H9 (cell line): ENCODE measurements around the gene NPAS3. TPM values are rescaled to one million over a fixed set of nuclear protein-coding genes. Genes with fewer than 3 reads are reported as not detected.
A peak's percentile ranks its signal among the peaks of the same experiment; 100 is the strongest.

Experiments
- DNase-seq: peaks from one replicate; pipeline ENCODE4 v3.0.0-alpha.2; 2017
- H2AFZ ChIP-seq: one replicate; pipeline ENCODE4 v1.6.1; 2013; ENCODE audit warnings: mild to moderate bottlenecking, low read length, control low read depth, moderate library complexity
- H2AK5ac ChIP-seq: 2 replicates; pipeline ENCODE4 v1.6.1; 2013; ENCODE audit warnings: low read length, control low read depth, mixed read lengths; ENCODE audit not compliant: insufficient read length
- H2BK120ac ChIP-seq: one replicate; pipeline ENCODE4 v1.6.1; 2013; ENCODE audit warnings: low read depth, mild to moderate bottlenecking, low read length, control low read depth, inconsistent platforms; ENCODE audit not compliant: poor library complexity, severe bottlenecking
- H2BK12ac ChIP-seq: 2 replicates; pipeline ENCODE4 v1.6.1; 2013; ENCODE audit warnings: low read length, control low read depth, mixed read lengths, low read depth; ENCODE audit not compliant: insufficient read length
- H2BK15ac ChIP-seq: 2 replicates; pipeline ENCODE4 v1.6.1; 2013; ENCODE audit warnings: low read depth, low read length, control low read depth
- H2BK20ac ChIP-seq: one replicate; pipeline ENCODE4 v1.6.1; 2013; ENCODE audit warnings: low read depth, mild to moderate bottlenecking, low read length, control low read depth, inconsistent platforms; ENCODE audit not compliant: poor library complexity, severe bottlenecking
- H2BK5ac ChIP-seq: 2 replicates; pipeline ENCODE4 v1.6.1; 2013; ENCODE audit warnings: low read length, control low read depth, mixed read lengths; ENCODE audit not compliant: insufficient read length
- H3K14ac ChIP-seq: 2 replicates; pipeline ENCODE4 v1.6.1; 2013; ENCODE audit warnings: low read length, control low read depth; ENCODE audit not compliant: insufficient read depth
- H3K18ac ChIP-seq: 2 replicates; pipeline ENCODE4 v1.6.1; 2013; ENCODE audit warnings: low read depth, mild to moderate bottlenecking, mixed read lengths, low read length, control low read depth; ENCODE audit not compliant: insufficient read length
- H3K23ac ChIP-seq: 2 replicates; pipeline ENCODE4 v1.6.1; 2013; ENCODE audit warnings: low read length, control low read depth, mixed read lengths, low read depth; ENCODE audit not compliant: insufficient read length
- H3K23me2 ChIP-seq: 2 replicates; pipeline ENCODE4 v1.6.1; 2013; ENCODE audit warnings: low read depth, mild to moderate bottlenecking, mixed read lengths, low read length, control low read depth; ENCODE audit not compliant: insufficient read length, poor library complexity, severe bottlenecking
- H3K27ac ChIP-seq: 2 replicates; pipeline ENCODE4 v1.5.1; 2013; ENCODE audit warnings: low read length, control low read depth, mixed read lengths, low read depth; ENCODE audit not compliant: insufficient read length
- H3K27me3 ChIP-seq: 2 replicates; pipeline ENCODE4 v1.6.1; 2013; ENCODE audit warnings: low read length, control low read depth, inconsistent platforms; ENCODE audit not compliant: insufficient read depth
- H3K4ac ChIP-seq: 2 replicates; pipeline ENCODE4 v1.6.1; 2013; ENCODE audit warnings: low read depth, mild to moderate bottlenecking, control low read depth, inconsistent platforms, low read length, moderate library complexity
- H3K4me1 ChIP-seq: 2 replicates; pipeline ENCODE4 v1.6.1; 2013; ENCODE audit warnings: low read length, control low read depth, inconsistent platforms; ENCODE audit not compliant: insufficient read depth
- H3K4me2 ChIP-seq: 2 replicates; pipeline ENCODE4 v1.6.1; 2013; ENCODE audit warnings: low read length, control low read depth, mixed read lengths; ENCODE audit not compliant: insufficient read length, insufficient read depth
- H3K56ac ChIP-seq: 2 replicates; pipeline ENCODE4 v1.6.1; 2013; ENCODE audit warnings: low read depth, mild to moderate bottlenecking, mixed read lengths, low read length, control low read depth; ENCODE audit not compliant: insufficient read length
- H3K79me1 ChIP-seq: 2 replicates; pipeline ENCODE4 v1.6.1; 2013; ENCODE audit warnings: low read depth, mild to moderate bottlenecking, moderate library complexity, low read length, control low read depth, inconsistent platforms; ENCODE audit not compliant: insufficient read depth, poor library complexity, severe bottlenecking
- H3K79me2 ChIP-seq: 2 replicates; pipeline ENCODE4 v1.6.1; 2013; ENCODE audit warnings: low read length, control low read depth, inconsistent platforms; ENCODE audit not compliant: insufficient read depth
- H3K9ac ChIP-seq: 2 replicates; pipeline ENCODE4 v1.6.1; 2013; ENCODE audit warnings: low read length, control low read depth, mixed read lengths; ENCODE audit not compliant: insufficient read length; ENCODE audit errors: extremely low read depth
- H3K9me3 ChIP-seq: one replicate; pipeline ENCODE4 v1.6.1; 2013; ENCODE audit warnings: low read depth, low read length, inconsistent platforms; ENCODE audit not compliant: control insufficient read depth
- H3T11ph ChIP-seq: one replicate; pipeline ENCODE4 v1.6.1; 2013; ENCODE audit warnings: mild to moderate bottlenecking, low read length, control low read depth, inconsistent platforms
- H4K20me1 ChIP-seq: one replicate; pipeline ENCODE4 v1.6.1; 2013; ENCODE audit not compliant: control insufficient read depth, insufficient read length, insufficient read depth
- H4K5ac ChIP-seq: 2 replicates; pipeline ENCODE4 v1.6.1; 2013; ENCODE audit warnings: low read depth, mild to moderate bottlenecking, mixed read lengths, low read length, control low read depth; ENCODE audit not compliant: insufficient read length
- H4K8ac ChIP-seq: replicated peaks from 2 replicates; pipeline ENCODE4 v1.6.1; 2013; ENCODE audit warnings: low read length, control low read depth, mixed read lengths, low read depth; ENCODE audit not compliant: insufficient read length
- H4K91ac ChIP-seq: 2 replicates; pipeline ENCODE4 v1.6.1; 2013; ENCODE audit warnings: low read depth, mild to moderate bottlenecking, moderate library complexity, mixed read lengths, low read length, control low read depth; ENCODE audit not compliant: insufficient read length
- H3K27ac Mint-ChIP-seq, 3 experiments: 2 replicates in 2 of 3; 3 replicates in 1 of 3; pipeline ENCODE4 v1.8.0; 2020 to 2021; ENCODE audit warnings: mixed read lengths in 3 of 3, mild to moderate bottlenecking in 1 of 3, moderate library complexity in 1 of 3
- H3K27me3 Mint-ChIP-seq: 2 replicates; pipeline ENCODE4 v1.8.0; 2021; ENCODE audit warnings: low read depth, mild to moderate bottlenecking, moderate library complexity, mixed read lengths
- H3K36me3 Mint-ChIP-seq, 3 experiments: 2 replicates in 2 of 3; 3 replicates in 1 of 3; pipeline ENCODE4 v1.8.0; 2020 to 2021; ENCODE audit warnings: low read depth in 3 of 3, mixed read lengths in 3 of 3; ENCODE audit not compliant: insufficient read depth in 1 of 3
- H3K4me1 Mint-ChIP-seq, 2 experiments: 2 replicates each; pipeline ENCODE4 v1.8.0; 2020; ENCODE audit warnings: mixed read lengths in 2 of 2
- H3K4me3 Mint-ChIP-seq, 2 experiments: 2 replicates in 1 of 2; 3 replicates in 1 of 2; pipeline ENCODE4 v1.8.0; 2020 to 2021; ENCODE audit warnings: mild to moderate bottlenecking in 2 of 2, mixed read lengths in 2 of 2, moderate library complexity in 1 of 2
- H3K9me3 Mint-ChIP-seq, 2 experiments: 2 replicates in 1 of 2; 3 replicates in 1 of 2; pipeline ENCODE4 v1.8.0; 2020; ENCODE audit warnings: mild to moderate bottlenecking in 2 of 2, mixed read lengths in 2 of 2, moderate library complexity in 1 of 2
- WGBS: extraction: QIAGEN DNeasy Blood & Tissue Kit; methylation state at CpG from one replicate; pipeline ENCODE4 v1.1.7; 2013; ENCODE audit warnings: missing lambda C conversion rate, low lambda C conversion rate, mixed read lengths; ENCODE audit not compliant: insufficient read length; ENCODE audit errors: extremely low coverage; 5-methylcytosine and 5-hydroxymethylcytosine counted together
- total RNA-seq: library from RNA; stranded (reverse); gene quantifications from 2 replicates; pipeline ENCODE4 v1.2.1, GENCODE V29; 2021
- TF ChIP-seq, protein P1 (sequence below): fragments of 200-600 bp; sonication (generic); conservative IDR thresholded peaks from 3 replicates; pipeline ENCODE4 v1.8.0; 2021; ENCODE audit warnings: antibody characterized with exemption, mild to moderate bottlenecking

NPAS3 gene
- total RNA-seq, 1 experiment from 2014 or later = 0.17 TPM

DNA sequence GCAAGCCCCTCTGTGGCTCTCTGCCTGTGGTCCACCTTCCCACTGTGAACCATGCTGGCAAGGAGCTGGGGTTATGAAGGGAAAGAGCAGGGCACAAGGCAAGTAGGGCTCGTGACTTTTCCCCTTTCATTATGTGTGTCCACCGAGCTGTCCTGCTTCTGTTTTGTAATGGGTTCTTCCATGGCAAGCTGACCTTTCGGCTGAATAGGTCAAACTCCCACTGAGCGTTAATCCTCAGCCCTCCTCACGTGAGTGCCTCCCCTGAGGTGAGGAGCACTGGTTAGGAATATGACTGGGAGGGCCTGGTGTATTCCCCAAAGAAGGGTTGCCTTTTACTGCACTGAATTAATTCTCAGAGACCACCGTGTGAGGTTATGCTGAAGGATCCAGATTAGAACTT lies 424.3 kb downstream of the NPAS3 start:
- no peak overlapping the region for H3K4ac ChIP-seq
- no peak overlapping the region for H3K27ac ChIP-seq
- no peak overlapping the region for H3K4me2 ChIP-seq
- H3T11ph ChIP-seq = no peak overlapping the region
- H3K18ac ChIP-seq = no peak overlapping the region
- Mint-ChIP-seq H3K27me3 (no peaks in the 10 kb centered on the region), H3K9me3 (no peaks in the 10 kb centered on the region), H3K36me3 (no peaks in the 10 kb centered on the region), H3K4me1 (peaks cover 25 to 35% of the 10 kb centered on the region in 2 experiments), H3K27ac (peak overlapping the region; percentile 50 to 83 (median 71); a peak in 2 of 7 replicates), H3K4me3 (no peak overlapping the region; a peak in 1 of 5 replicates)
- no peak overlapping the region for H2BK12ac ChIP-seq
- H3K56ac ChIP-seq = no peak overlapping the region
- no peak overlapping the region for H2BK120ac ChIP-seq
- H2BK5ac ChIP-seq = no peak overlapping the region
- H4K8ac ChIP-seq = no peak overlapping the region
- H3K9ac ChIP-seq = no peak overlapping the region
- DNase-seq = no peak
- H4K5ac ChIP-seq = no peak overlapping the region
- H2BK20ac ChIP-seq = no peak overlapping the region
- H3K79me2 ChIP-seq = no peaks in the 10 kb centered on the region
- no peaks in the 10 kb centered on the region for H3K9me3 ChIP-seq
- no peak overlapping the region for H2BK15ac ChIP-seq
- H3K23ac ChIP-seq = no peak overlapping the region
- H3K23me2 ChIP-seq = no peaks in the 10 kb centered on the region
- H2AFZ ChIP-seq = no peak overlapping the region
- no peaks in the 10 kb centered on the region for H3K27me3 ChIP-seq
- no peaks in the 10 kb centered on the region for H3K79me1 ChIP-seq
- H4K20me1 ChIP-seq = no peaks in the 10 kb centered on the region
- H4K91ac ChIP-seq = no peak overlapping the region
- no peak overlapping the region for H2AK5ac ChIP-seq
- H3K4me1 ChIP-seq = no peaks in the 10 kb centered on the region; the same call in 1 of the 2 replicates
- TF ChIP-seq, protein P1, sequence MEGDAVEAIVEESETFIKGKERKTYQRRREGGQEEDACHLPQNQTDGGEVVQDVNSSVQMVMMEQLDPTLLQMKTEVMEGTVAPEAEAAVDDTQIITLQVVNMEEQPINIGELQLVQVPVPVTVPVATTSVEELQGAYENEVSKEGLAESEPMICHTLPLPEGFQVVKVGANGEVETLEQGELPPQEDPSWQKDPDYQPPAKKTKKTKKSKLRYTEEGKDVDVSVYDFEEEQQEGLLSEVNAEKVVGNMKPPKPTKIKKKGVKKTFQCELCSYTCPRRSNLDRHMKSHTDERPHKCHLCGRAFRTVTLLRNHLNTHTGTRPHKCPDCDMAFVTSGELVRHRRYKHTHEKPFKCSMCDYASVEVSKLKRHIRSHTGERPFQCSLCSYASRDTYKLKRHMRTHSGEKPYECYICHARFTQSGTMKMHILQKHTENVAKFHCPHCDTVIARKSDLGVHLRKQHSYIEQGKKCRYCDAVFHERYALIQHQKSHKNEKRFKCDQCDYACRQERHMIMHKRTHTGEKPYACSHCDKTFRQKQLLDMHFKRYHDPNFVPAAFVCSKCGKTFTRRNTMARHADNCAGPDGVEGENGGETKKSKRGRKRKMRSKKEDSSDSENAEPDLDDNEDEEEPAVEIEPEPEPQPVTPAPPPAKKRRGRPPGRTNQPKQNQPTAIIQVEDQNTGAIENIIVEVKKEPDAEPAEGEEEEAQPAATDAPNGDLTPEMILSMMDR = no peak
- no CpG with 5 or more reads among the region's 6 CpGs for WGBS
- H3K14ac ChIP-seq = no peak overlapping the region
